ENCODE data around the gene SCRG1. TPM values are rescaled to one million over a fixed set of nuclear protein-coding genes. Genes with fewer than 3 reads are reported as not detected.

SCRG1 gene
- total RNA-seq, 6 experiments from 2014 or later = not detected

DNA sequence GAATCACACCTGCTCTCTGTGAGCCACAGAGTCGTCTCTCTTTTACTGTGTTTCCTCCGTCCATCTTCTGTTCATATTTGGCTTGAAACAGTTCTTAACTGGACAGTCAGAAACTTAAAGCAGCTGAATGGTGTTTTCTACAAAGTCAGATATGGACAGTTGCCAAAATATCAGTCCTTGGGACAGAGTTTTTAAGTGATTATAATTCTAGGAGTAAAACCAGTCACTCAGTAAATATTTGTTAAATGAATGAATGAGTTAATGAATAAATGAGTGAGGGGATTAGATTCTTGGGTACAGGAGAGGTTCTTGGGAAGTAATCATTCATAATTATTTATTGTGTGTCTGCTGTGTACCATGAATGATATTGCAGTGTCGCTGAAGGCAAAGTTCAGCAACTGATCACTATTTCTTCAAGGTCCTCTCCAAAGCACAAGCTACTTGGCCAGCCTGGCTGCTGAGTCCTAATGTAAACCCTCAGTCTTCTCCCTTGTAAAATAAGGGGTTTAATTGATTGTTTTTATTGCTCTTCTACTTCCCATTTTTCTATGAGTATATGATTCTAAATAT lies 5.5 kb upstream of the SCRG1 start:
- ATAC-seq (no peak), DNase-seq (no peak)
- Histone ChIP-seq H3K27me3 (no peaks in the 10 kb centered on the region), H3K27ac (no peak overlapping the region), H3K4me1 (no peaks in the 10 kb centered on the region), H3K36me3 (no peaks in the 10 kb centered on the region), H3K9me3 (no peaks in the 10 kb centered on the region), H3K4me3 (no peak overlapping the region)
- TF ChIP-seq, protein P1, sequence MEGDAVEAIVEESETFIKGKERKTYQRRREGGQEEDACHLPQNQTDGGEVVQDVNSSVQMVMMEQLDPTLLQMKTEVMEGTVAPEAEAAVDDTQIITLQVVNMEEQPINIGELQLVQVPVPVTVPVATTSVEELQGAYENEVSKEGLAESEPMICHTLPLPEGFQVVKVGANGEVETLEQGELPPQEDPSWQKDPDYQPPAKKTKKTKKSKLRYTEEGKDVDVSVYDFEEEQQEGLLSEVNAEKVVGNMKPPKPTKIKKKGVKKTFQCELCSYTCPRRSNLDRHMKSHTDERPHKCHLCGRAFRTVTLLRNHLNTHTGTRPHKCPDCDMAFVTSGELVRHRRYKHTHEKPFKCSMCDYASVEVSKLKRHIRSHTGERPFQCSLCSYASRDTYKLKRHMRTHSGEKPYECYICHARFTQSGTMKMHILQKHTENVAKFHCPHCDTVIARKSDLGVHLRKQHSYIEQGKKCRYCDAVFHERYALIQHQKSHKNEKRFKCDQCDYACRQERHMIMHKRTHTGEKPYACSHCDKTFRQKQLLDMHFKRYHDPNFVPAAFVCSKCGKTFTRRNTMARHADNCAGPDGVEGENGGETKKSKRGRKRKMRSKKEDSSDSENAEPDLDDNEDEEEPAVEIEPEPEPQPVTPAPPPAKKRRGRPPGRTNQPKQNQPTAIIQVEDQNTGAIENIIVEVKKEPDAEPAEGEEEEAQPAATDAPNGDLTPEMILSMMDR (IDR thresholded peaks at IDR 0.05) = no peak
- WGBS (ENCODE audit: insufficient coverage, low coverage, low lambda C conversion rate, missing lambda C conversion rate) = 88% methylated on average over 2 of the region's 3 CpGs
- intact Hi-C loops (cut with DNase I) = no loop called here

DNA sequence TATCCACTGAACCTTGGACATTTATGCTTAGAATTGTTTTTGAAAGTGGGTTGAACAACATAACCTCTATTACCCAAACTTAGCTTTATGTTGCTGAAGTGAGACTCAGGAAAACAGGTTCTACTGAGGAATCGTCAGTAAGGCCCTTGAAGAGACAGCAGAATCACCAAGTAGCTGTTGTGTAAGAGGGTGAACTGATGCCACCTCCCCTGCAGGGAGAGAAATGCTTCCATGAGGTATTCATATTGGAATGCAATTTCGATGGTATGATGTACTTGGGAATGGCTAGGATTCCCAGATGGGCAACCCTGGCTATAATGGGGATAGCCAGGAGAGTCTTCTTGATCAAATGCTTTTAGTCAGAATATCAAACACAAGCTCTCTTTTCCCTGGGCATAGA lies 4.1 kb upstream of the SCRG1 start:
- H3K36me3 ChIP-seq = no peaks in the 10 kb centered on the region
- H3K9me3 ChIP-seq = no peaks in the 10 kb centered on the region
- no peak for DNase-seq
- no peaks in the 10 kb centered on the region for H3K27me3 ChIP-seq
- intact Hi-C loops (cut with DNase I) = no loop called here
- no peak overlapping the region for H3K4me3 ChIP-seq
- 80% methylated on average over 1 of the region's 2 CpGs for WGBS (ENCODE audit: insufficient coverage, low coverage, low lambda C conversion rate, missing lambda C conversion rate)
- no peak for TF ChIP-seq POLR2A (IDR thresholded peaks at IDR 0.05)
- TF ChIP-seq, protein P1 (IDR thresholded peaks at IDR 0.05) = no peak
- no peak overlapping the region for H3K27ac ChIP-seq
- ATAC-seq = no peak
- no peaks in the 10 kb centered on the region for H3K4me1 ChIP-seq

DNA sequence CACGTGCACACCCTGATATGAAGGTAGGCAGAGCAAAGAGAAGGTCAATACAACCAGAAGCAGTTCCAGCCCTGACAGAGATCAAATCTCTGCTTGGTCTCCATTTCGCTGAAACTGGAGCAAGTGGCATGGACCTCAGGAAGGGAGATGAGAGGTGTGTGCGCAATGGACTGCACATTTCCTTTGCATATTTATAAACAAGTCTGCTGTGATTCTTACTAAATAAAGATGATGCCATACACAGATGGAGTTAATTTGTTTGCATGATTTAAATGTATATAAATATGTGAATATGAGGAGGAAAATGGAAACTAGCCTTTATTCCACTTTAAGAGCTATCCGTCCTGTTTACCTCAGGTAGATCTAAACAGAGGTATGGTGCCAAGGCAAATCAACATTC lies 2.1 kb upstream of the SCRG1 start:
- Histone ChIP-seq H3K27me3 (no peaks in the 10 kb centered on the region), H3K27ac (no peak overlapping the region), H3K4me3 (no peak overlapping the region), H3K9me3 (no peaks in the 10 kb centered on the region), H3K36me3 (no peaks in the 10 kb centered on the region), H3K4me1 (no peaks in the 10 kb centered on the region)
- 89% methylated on average over 4 of the region's 4 CpGs for WGBS (ENCODE audit: insufficient coverage, low coverage, low lambda C conversion rate, missing lambda C conversion rate)
- intact Hi-C loops (cut with DNase I) = no loop called here
- TF ChIP-seq POLR2A (IDR thresholded peaks at IDR 0.05) = no peak
- TF ChIP-seq, protein P1 (IDR thresholded peaks at IDR 0.05) = no peak
- ATAC-seq (no peak), DNase-seq (no peak)

DNA sequence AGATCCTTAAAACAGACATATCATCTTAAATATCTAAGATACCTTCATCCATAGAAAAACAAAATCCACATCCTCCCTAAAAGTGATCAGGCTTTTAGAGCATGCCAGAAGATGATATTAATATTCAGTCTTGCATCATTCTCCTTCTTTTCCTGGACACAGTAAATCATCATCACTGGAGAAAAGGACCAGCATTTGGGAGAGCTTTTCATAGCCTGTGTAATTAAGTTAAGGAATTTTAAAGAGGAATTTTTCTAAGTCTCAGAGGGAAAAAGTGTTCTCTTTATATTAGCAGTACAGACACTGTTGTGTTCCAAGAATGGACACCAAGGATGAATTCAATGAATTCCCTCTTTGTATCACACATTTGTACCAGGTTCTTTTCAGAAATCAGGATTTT lies 696 bp downstream of the SCRG1 start:
- H3K4me1 ChIP-seq = no peaks in the 10 kb centered on the region
- no peaks in the 10 kb centered on the region for H3K27me3 ChIP-seq
- no peaks in the 10 kb centered on the region for H3K9me3 ChIP-seq
- intact Hi-C loops (cut with DNase I) = no loop called here
- no peak for TF ChIP-seq POLR2A (IDR thresholded peaks at IDR 0.05)
- TF ChIP-seq, protein P1 (IDR thresholded peaks at IDR 0.05) = no peak
- ATAC-seq (no peak), DNase-seq (no peak)
- no peak overlapping the region for H3K27ac ChIP-seq
- no peaks in the 10 kb centered on the region for H3K36me3 ChIP-seq
- H3K4me3 ChIP-seq = no peak overlapping the region

DNA sequence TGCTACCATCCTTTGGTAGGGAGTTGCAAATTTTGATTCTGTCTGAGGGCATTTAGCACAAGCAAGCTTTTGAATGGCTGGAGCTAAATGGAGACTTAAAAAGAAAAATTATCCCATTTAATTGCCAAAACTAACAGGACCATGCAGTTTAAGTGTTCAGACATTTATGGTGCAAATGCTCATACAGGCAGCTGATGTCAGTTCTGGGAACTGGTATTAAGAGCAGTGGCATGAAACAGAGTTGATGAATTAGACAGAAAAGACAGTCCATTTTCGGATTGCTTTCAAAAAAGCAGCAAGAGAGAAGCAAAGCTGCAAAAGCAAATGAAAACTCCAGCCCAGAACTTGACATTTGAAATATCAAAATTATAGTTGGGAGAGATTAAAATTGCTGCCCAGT lies 1.3 kb downstream of the SCRG1 start:
- Histone ChIP-seq H3K27me3 (no peaks in the 10 kb centered on the region), H3K36me3 (no peaks in the 10 kb centered on the region), H3K4me1 (no peaks in the 10 kb centered on the region), H3K4me3 (no peak overlapping the region), H3K9me3 (no peaks in the 10 kb centered on the region), H3K27ac (no peak overlapping the region)
- TF ChIP-seq, protein P1 (IDR thresholded peaks at IDR 0.05) = no peak
- TF ChIP-seq POLR2A (IDR thresholded peaks at IDR 0.05) = no peak
- no peak for ATAC-seq
- no peak for DNase-seq
- 82% methylated on average over 1 of the region's 1 CpG for WGBS (ENCODE audit: insufficient coverage, low coverage, low lambda C conversion rate, missing lambda C conversion rate)
- intact Hi-C loops (cut with DNase I) = no loop called here
